OCI-LY3 (cell line): ENCODE measurements around the gene NOP10.
"Not testable (repeated sequence)": the region's sequence is repeated elsewhere in the genome, so short reads cannot be mapped to it uniquely, and the experiment has no call there.

Source experiments
- CTCF ChIP-seq: fragments of 200-600, 300-600 bp; sonication (generic); IDR thresholded peaks from 2 replicates; pipeline ENCODE4 v1.5.1; 2014; ENCODE audit warnings: antibody characterized with exemption, low read length, low read depth
- EZH2phosphoT487 ChIP-seq: fragments of 200-600 bp; shearing (Covaris generic); IDR thresholded peaks from 2 replicates; pipeline ENCODE4 v1.6.1; 2018; ENCODE audit warnings: antibody characterized with exemption, mixed run types, low read depth

GRCh38 chr15:34375541-34375940, 32.6 kb upstream of the NOP10 start:
- not testable (repeated sequence) for TF ChIP-seq EZH2phosphoT487, CTCF
